Right ventricle myocardium superior (tissue), 1 donor: ENCODE measurements around the gene GALNT18. TPM values are rescaled to one million over a fixed set of nuclear protein-coding genes. Genes with fewer than 3 reads are reported as not detected.
"Not testable (repeated sequence)": the region's sequence is repeated elsewhere in the genome, so short reads cannot be mapped to it uniquely, and the experiment has no call there.

Experiments
- ATAC-seq: fragments of 200-7000 bp; cut with Tn5 transposase; one replicate; pipeline ENCODE4 v1.9.1; 2020; ENCODE audit warnings: mild to moderate bottlenecking; ENCODE audit not compliant: poor library complexity
- DNase-seq: peaks from one replicate; pipeline ENCODE4 v3.0.0-alpha.2; 2020
- intact Hi-C: fragments of 100-400 bp; cut with DNase I; formaldehyde crosslinking; loops from one replicate; pipeline ENCODE4 v1.11.2; 2022
- total RNA-seq: library from RNA; stranded (reverse); fragmentation: NEBNext Ultra II Directional; extraction: Animal tissue kit (Norgen Biotek cat#: 25700); gene quantifications from one replicate; pipeline ENCODE4 v1.2.1, GENCODE V29; 2021
- donor health status: DM: no; HTN: yes; CAD: no; lungs with severe emphysema.

The GALNT18 gene
- total RNA-seq, 1 donor from 2014 or later: 24.5 TPM

DNA sequence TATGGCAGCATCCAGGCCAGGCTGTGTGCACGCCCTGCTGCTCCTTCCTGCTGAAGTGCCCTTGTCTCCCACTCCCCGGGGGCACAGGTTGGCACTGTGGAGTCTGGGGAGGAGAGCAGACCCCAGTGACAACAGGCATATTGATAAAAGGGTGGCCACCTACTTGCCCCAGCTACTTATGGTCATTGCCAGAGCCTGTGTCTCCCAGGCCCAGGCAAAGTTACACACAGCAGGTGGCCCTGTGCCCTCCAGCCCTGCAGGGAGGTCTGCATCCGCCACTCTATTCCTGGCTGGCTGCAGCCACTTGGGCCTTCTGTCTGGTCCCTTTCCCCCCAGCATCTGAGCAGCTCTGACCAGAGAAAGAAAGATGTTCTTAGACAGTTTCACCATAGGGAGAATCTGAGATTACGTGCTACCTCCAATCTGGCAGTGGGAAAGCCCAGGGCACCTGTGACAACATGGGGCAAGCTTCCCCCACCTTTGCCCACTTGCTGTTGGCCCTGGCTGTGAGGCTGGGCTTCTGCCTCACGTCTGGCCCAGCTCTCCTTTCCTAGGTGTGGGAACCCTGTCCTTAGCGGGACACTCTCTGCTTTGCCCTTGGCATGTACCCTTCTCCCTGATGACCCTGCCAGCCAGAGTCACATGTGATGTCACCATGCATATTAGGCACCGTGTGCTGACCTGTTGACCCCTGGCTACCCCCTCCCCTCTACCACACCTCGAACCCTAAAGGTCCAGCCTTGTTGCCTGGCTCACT is 243.4 kb downstream of the GALNT18 start:
- intact Hi-C loops: no loop called here
- no peak for DNase-seq
- ATAC-seq: no peak

DNA sequence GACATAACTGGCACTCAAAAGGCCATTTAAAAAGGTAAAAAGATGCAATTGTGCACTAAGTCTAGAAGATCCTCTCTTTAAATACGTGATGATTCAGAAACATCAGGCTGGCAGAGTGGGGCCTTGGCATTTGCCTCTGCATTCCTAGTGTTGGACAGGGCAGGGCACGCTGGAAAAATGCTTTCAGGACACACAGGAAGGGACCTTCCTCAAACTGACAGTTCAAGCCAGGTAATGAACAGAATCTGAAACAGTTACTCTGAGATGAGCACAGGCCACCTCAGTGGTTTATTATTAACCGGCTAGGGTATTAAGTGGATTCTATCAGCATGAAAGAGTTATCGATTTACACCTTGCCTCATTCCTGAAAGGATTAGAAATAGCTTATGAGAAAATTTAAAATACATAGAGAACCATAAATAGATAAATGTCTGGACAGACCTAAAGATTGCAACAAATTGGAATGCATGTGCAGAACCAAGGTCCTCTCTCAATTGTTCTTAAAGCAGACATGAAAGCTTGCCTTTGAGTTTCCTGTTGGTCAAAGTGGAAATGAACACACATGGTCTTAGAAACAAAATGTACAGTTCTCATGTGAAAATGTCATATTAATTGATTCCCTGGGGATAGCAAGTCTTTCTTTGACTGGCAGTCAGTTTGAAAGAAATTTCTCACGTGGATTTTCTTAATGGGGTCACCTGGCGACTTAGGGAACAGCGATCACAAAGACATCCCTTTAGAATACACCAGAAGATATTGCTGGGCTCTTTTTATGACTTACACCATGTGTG is 247.3 kb downstream of the GALNT18 start:
- intact Hi-C loops: no loop called here
- DNase-seq: no peak
- no peak for ATAC-seq

DNA sequence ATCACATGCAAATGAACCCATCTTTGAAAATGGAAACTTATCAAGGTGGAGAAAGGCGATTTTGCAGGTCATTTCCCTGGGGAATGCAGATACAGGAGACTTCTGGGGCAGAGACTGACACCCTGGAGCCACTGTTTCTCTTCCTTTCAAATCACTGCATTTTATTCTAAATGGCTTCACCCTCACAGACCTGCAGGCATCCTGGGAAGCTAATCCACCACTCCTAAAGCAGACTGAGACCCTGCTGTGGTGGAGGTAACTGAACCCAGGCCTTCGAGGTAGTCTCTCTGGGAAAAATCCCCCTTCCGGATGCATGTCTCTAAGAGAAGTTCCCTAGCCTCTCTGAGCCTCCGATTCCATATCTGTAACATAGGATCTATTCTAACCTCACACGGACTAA is 247.9 kb downstream of the GALNT18 start:
- ATAC-seq (no peak), DNase-seq (no peak)
- intact Hi-C loops: no loop called here

DNA sequence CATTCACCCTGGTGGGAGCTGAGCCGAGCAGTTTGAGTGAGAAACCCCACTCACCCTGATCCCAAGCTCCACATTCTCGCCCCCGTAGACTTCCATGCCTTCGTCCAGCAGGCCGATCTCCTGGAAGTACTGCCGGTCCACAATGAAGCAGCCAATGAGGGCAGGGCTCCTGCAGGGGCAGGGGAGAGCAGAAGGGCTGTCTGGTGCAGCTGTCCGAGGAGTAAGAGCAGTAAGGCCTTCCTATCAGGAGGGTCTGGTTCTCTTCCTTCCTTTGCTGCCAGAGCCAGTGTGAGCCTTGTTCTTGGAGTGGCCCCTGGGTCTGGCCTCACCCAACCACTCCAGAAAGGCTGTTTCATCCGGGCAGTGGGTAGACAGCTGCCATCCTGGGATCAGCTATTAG is 249.3 kb downstream of the GALNT18 start:
- intact Hi-C loops: no loop called here
- no peak for DNase-seq
- no peak for ATAC-seq

DNA sequence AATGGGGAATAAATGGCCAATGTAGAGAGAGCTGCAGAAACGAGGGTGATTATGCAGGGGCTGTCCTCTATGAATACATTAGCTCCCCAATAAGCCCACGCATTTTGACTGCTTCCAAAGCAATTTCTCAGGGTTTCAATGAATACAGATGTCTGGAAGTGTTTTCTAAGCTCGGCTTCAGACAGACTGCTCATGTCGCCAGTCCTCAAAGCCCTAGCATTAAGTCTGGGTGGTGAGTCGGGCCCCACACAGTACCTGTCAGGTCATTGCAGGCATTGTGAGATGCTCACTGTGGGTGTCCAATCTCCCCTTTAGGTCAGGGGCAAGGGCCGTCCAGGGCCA is 250.9 kb downstream of the GALNT18 start:
- DNase-seq (no peak), ATAC-seq (no peak)
- intact Hi-C loops: no loop called here

DNA sequence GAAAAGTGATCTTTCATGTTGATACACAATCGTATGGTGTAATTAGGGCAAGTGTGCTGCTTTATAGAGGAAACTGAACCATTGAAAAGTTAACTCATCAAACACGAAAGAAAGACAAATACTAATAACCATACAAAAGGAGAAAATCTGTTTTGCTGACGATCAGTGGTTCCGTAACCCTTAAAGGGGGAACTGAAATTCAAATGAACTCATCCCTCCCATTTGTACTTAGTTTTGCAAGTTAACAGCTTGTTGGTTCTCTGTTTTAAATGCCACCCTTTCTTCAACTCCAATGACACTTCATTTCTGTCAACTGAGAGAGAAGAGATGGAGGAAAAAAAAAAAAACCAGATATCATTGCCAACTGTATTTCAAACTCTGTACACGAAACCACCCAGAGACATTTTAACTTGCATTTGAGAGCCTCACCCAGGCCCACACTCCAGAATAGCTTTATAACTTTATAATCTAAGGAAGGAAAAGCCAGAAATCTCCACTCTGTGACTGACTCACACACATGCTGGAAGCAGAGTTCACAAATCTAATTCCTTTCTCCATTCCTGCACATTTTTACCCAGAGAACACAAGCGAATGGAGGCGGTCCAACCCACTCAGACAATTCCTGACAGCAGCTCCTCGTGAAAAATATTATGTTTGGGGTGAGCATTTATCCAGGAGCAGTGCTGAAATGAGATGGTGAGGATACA is 251.4 kb downstream of the GALNT18 start:
- ATAC-seq (no peak), DNase-seq (no peak)
- intact Hi-C loops: no loop called here

DNA sequence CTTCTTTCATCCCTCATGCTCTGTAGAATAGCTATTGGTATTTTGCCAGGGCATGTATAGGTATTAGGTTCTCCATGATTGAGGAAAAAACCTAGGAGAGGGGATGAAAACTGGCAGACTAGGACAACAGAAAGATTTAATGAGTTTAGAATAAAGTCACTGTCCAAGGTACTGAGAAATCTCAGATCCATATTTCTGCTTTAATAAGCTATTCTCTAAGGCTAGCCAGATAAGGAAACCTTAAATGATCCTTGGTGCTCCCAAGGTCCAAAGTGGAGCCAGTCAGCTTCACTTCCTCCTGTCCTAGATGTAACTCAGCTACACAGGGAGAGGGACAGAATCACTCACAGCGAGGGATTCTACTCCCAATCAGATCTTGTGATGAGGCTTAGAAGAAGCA is 255.0 kb downstream of the GALNT18 start:
- DNase-seq (no peak), ATAC-seq (no peak)
- intact Hi-C loops: no loop called here

DNA sequence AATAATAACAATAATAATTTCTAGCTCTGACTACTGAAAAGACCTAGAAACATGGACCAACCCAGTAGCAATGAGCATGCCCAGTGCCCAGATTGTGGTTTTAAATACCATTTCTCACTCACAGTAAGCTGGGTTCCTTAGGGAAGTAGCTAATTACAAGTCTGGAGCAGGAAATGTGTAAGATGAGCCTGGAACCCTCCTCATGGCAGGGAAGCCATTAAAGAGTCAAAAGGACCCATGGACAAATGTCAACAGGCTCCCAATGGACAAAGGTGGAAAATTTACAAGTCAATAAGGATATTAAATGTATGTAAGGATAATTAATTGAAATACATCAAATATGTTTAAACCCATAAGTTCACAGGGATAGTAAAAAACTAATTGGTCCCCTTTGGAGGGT is 258.1 kb downstream of the GALNT18 start:
- ATAC-seq (no peak), DNase-seq (no peak)
- intact Hi-C loops: no loop called here

DNA sequence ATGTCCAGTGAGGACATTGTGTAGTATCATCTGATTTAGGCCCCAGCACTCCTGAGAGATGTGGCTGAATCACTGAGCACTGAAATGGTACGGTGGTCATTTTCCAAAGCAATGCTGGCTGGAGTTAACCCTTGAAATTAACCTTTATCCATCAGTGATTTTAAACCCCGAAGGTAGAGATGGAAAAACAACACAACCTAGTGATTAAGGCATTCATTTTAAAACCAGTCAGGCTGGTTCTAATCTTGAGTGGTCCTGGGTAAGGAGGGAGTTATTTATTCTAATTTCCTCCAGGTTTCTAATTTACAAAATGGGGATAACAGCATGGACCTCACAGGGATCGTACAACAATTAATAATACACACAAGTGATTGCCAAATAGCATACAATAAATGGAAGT is 262.2 kb downstream of the GALNT18 start:
- intact Hi-C loops: no loop called here
- ATAC-seq: no peak
- DNase-seq: no peak

DNA sequence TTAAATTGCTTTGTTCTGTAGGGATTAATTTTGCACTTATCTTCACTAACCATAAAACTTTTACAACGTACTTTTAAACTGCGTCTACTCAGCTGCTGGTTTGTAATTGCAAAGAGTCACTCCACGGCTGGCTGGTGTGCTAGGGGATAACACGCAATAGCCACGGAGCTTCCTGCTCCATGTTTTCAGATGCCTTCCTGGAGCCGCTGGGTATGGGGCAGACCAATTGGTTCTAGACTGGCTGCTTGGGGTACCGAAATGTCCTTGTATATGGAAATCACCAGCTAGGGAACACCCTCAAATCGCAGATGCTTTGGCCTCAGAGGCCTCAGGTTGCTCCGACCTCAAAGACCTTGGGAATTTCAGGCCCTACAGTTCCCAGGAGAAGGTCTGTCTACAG is 265.0 kb downstream of the GALNT18 start:
- intact Hi-C loops: no loop called here
- DNase-seq (no peak), ATAC-seq (no peak)

DNA sequence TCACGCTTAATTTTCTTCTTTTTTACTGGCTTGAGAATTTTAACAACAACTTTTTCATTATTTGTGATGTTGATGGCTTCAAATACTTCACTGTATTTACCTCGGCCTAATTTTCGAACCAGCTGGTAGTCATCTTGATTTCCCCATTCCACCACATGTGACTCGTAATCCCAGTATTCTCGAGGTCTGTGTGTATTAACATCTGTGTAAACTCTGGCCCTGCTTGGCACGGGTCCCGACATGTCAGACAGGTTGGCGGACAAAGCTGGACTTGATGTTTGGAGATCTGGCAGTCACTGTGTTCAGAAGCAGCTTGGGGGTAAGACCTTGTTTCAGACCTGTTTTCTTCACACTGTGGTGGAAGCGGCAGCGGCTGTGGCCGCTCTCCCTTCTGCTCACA is 268.9 kb downstream of the GALNT18 start, which contains the start of gene CSNK2A3:
CSNK2A3 (minus strand) TSS at position 373 of the 400 bp plus-strand sequence; CDS start at position 242, 131 bp downstream.
- ATAC-seq: peak; percentile 14

DNA sequence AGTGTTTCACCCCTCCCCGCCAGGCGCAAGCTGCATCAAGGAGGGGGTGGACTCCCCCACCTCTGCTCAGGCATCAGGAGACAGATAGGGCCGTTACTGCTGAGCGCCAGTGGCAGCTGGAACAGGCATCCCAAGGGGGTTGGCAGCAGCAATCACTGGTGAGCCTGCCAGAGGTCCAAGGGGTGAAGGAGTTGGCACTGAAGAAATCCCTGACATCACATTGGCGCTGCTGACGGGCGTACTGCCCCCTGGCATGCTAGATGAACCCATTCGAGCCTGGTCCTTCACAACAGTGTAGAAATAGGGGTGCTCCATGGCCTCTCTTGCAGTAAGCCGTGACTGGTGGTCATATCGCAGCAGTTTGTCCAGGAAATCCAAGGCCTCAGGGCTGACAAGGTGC is 270.0 kb downstream of the GALNT18 start:
- intact Hi-C loops, DNase-seq: not testable (repeated sequence)
- peak; percentile 40 for ATAC-seq

More for the DNA sequence above, 268.9 kb downstream of the GALNT18 start, which contains the start of gene CSNK2A3:
- DNase-seq, intact Hi-C loops: not testable (repeated sequence)

DNA sequence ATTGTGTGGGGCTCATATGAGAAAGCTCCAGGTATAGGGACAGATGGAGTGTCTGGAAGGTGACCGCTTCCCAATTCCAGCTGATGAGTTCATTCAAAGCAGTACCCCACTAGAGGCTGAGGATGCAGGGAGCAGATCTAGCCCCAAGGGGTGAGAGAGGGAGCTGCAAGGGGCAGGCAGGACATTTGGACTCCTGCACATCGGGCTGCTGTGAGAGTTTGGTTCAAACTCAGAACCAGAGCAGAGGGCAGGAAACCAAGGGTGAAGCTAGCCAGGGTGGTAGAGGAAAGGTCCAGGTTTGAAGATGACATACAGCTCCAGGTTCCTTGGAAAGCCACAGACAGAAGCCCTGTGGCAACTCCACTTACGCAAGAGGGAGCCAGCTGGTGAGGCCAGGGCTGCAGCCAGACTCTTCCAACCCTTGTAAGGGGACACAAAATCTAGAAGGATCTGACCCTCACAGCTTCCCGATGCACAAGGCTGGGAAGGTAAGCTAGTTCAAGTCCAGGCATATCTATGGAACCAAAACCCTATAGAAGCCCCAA is 270.7 kb downstream of the GALNT18 start:
- ATAC-seq: no peak
- no peak for DNase-seq
- intact Hi-C loops: no loop called here

DNA sequence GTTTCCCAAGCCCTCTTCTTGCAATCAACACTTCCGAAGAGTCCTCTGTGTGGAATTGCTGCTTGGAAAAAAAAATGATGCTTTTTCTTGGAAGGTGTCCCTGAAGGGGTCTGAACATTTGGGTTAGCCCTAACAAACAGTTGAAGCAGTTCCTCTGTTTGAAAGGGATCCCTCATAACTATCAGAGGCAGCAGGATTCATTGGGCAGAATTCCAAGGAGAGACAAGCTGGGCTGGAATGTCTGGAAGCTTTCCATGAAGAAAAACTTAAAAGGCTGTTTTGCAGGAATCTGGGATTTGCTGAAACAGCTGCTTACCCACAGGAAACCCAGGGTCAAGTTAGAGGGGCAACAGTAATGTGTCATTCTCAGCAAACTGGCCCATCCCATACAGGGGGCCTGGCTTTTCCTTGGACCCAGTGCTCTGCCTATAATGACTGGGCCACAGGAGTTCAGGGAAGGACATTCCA is 271.9 kb downstream of the GALNT18 start:
- peak; percentile 54 for ATAC-seq
- intact Hi-C loops: no loop called here
- no peak for DNase-seq

DNA sequence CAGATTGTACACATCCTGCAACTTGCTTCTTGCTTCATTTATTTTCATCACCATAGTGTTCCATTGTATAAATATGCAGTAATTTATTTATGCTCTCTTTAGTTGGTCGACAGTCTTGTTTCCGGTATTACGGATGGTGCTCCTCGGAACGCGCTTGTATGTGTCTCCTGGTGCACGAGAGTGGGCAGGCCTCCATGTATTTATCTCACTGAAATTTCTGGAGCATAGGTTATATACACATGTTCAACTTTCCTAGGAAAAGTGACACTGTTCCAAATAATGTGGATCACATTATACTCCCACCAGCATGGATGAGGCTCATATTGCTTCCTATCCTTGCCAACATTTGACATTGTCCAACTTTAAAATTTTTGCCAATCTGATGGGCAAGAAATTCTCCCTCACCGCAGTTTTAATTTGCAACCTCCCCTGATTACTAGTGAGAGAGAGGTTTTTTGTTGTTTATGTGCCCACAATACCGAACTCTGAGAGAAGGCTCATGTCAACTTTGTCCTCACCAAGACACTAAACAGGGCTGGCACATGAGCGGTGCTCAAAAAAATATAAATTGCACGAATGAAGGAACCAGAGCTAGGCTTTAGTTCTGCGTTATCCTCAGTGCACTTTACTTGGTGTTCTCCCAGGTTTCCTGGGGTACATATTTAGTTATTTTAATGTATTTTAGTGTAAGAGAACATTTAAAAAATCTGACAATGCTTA is 272.5 kb downstream of the GALNT18 start:
- intact Hi-C loops: no loop called here
- DNase-seq (no peak), ATAC-seq (peak; percentile 4)

DNA sequence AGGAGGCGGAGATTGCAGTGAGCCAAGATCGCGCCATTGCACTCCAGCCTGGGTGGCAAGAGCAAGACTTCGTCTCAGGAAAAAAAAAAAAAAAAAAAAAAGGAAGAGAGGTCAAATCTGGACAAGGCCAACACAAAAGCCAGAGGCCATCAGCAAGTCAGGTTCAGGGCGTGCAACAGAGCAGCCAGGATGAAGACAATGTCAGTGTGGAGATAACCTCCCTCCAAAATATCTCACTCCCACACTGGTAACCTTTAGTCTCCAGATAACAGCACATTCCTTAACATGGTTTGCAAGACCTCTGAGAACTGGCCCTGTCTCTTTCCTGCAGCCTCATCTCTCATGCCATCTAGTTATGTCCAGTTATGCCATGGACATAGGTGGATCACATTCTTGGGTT is 273.5 kb downstream of the GALNT18 start:
- no peak for ATAC-seq
- no peak for DNase-seq
- intact Hi-C loops: no loop called here

DNA sequence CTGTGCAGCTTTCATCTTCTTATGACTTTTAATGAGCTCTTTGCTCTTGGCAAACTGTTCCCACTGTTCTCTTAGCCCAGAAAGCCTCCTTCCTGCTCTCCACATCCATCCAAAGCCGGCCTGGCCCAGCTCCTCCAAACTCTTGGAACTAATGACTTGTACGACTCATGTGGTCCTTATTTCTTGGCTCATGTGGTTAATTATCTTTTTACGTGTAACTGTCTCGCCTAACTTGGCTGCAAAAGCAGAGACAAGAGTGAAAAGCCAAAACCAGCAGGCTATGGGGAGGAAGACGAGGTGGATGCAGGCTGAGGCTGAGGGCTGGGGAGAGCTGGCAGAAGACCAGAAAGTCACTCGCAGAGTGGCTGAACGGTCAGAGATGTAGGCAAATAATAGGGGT is 274.2 kb downstream of the GALNT18 start:
- DNase-seq: peak; percentile 81
- peak; percentile 48 for ATAC-seq
- intact Hi-C loops: no loop called here

DNA sequence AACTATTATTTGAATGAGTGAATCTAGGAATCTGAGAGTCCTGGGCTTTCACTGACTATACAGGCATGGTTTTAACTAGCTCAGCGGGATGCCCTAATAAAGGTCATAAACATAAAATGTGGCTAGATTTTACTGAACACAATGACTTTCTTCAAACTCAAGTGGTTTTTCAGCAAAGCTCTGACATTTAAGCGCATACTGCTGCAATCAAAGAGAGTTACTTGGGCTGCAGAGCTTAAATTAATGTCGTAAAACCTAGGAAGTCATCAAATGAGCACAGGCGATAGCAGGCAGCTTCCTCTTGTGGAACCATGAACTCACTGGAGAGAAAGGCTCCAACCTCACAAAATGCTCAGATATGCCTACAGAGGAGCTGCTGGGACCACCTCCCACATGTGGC is 275.5 kb downstream of the GALNT18 start:
- ATAC-seq: no peak
- no peak for DNase-seq
- intact Hi-C loops: no loop called here

DNA sequence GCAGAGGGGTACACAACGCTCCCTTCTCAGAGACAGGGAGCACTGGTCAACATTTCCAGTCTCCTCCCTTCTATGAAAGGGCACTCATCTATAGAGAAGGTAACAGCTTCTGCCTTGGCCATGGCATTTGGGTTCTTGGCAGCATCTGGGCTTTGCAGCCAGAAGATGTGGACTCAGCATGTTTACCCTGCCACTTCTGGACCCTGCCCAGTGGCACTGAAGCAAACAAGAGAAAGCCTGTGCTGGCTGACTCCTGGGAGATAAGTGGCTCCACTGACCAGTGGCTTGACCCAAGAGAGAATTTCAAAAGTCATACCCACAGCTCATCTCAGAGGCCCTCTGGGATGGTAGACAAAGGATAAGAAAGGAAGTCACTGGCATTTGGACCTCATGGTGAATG is 276.7 kb downstream of the GALNT18 start:
- intact Hi-C loops: no loop called here
- DNase-seq (no peak), ATAC-seq (no peak)
